NCI-H2196 treated with DMSO at 0.1 percent for 48 hours (cell line): ENCODE measurements around the gene USP35.
"Not testable (repeated sequence)": the region's sequence is repeated elsewhere in the genome, so short reads cannot be mapped to it uniquely, and the experiment has no call there.

Experiments
- DNase-seq: peaks from one replicate; lab custom pipeline; 2025; ENCODE audit not compliant: unreplicated experiment; lab: John Stamatoyannopoulos, UW

The USP35 gene

DNA sequence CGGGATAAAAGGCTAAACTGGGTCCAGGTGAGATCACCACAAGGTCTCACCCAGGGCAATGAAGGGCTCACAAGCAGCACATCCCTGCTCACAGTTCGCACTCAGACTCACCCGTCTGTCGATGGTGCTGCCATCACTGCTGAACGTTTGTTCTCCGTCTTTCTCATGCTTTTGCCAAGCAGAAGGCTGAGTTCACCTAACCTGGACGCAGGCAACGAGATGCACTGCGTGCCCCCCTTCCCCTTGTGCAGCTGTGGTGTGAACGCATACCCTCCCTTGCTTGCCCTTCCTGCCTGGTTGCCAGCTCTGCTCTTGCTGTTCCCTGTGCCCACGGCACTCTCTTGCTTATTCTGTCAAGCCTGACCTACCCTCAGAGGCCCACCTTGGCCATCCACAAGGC, 18.3 kb upstream of the USP35 start:
- DNase-seq, result no peak

DNA sequence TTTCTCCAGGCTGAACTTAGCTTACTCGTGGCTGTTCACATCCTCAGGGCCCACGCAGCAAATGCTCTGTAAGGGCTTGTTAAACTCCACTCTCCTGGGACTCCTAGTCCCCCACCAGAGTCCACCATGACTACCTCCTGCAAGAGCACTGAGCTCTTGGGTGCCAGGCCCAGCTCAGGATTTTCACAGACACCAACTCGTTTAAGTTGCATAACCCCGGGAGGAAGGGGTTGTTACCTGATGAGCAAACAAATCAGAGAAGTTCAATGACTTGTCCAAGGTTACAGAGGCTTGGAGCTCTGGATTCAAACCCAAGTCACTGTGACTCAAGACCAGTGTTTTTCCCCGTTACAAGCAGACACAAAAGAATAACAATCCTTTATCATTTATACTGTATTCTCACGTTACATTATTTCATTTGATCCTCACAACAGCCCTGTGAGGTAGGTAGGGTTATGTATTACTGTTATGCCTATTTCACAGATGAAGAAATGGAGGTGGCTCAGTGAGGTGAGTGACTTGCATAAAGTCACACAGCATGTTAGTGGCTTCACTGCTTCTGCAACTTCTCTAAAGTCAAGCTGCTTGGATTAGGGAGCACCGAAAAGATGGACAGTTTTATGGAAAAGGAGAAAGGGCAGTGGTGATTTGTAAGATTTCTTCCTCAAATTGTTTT, 17.7 kb upstream of the USP35 start:
- no peak for DNase-seq

- DNase-seq, result no peak
These were observed 16.8 kb upstream of the USP35 start for GRCh38 chr11:78171951-78172350.

DNA sequence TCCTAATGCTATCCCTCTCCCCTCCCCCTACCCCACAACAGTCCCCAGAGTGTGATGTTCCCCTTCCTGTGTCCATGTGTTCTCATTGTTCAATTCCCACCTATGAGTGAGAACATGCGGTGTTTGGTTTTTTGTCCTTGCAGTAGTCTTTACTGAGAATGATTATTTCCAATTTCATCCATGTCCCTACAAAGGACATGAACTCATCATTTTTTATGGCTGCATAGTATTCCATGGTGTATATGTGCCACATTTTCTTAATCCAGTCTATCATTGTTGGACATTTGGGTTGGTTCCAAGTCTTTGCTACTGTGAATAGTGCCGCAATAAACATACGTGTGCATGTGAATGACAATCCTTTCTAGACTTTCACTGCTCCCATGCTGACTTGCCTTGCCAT, 12.9 kb upstream of the USP35 start:
- not testable (repeated sequence) for DNase-seq

GRCh38 chr11:78176605-78177141, 12.0 kb upstream of the USP35 start:
- no peak for DNase-seq

DNA sequence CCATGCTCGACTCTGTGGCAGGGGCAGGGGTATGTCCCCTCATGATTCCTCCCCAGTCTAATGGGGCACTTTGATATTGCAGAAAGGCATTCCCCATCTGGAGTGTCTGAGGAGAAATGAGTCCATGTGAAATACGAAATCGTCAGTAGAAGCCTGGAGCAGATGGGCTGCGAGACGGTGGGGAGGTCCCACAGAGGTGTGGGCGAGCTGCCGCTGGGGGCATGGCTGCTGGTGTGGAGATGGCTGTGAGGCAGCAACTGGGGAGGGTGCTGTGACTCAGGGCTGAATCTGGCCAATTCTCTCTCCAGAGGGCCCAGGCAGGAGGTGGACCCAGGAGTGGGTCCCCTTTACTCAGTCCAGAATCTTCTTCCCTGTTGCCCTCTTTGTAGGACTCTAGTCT, 11.5 kb upstream of the USP35 start:
- DNase-seq, result no peak

- no peak for DNase-seq
These were observed 9.2 kb upstream of the USP35 start for GRCh38 chr11:78179459-78180071.

GRCh38 chr11:78180751-78181150, 8.0 kb upstream of the USP35 start:
- no peak for DNase-seq

DNA sequence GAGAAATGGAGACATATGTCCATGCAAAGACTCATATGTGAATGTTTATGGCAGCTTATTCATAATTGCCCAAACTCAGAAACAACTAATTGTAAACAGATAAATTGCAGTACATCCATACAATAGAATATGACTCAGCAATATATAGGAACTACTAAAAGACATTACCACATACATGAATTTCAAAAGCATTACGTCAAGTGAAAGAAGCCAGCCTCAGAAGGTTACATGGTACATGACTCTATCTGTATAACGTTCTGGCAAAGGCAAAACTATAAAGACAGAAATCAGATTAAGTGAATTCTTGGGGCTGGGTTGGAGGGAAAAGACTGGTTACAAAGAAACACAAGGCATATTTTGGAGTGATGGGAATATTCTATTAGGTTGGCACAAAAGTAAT, 7.5 kb upstream of the USP35 start:
- no peak for DNase-seq

DNA sequence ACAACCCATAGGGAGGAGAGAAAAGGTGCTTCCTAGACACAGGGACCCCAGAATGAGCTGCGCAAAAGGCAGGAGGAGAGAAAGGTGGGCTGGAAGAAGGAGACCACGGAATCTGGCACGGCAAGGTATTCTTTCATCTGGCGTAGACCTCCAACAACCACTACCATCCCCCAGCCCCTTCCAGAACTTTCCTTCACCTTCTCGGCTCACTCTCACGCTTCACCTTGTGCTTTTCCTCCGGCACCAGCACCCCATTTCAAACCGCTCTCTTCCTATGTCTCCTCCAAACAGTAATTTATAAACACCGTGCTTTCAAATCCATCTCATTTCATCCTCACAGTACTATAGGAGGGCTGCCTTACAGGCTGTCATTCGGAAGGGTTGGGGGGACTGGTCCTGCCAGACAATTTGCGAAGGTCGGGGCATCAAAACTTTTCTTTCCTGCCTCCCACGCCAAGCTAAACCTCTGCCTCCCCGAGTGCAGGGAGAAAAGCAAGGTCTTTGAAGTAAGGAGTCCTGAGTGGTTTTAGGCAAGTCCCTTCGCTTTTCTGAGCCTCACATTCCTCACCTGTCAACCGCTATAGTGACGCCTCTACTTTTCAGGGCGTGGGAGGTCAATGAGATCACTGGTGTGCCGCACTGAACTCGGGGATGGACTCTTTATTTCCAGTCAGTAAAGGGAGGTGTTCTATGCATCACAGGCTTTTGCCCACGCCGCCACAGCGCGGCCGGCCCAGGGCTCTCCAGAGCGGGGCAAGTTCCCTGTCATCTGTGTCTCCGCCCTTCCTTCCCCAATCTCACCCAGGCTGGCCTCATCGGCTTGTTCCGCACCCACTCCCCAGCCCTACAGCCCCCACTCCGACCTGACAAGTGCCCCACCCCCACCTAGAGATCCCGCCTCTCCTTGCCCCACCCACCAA, 1.1 kb upstream of the USP35 start:
- no peak for DNase-seq

GRCh38 chr11:78189174-78189724, 530 bp downstream of the USP35 start:
- DNase-seq, result no peak

DNA sequence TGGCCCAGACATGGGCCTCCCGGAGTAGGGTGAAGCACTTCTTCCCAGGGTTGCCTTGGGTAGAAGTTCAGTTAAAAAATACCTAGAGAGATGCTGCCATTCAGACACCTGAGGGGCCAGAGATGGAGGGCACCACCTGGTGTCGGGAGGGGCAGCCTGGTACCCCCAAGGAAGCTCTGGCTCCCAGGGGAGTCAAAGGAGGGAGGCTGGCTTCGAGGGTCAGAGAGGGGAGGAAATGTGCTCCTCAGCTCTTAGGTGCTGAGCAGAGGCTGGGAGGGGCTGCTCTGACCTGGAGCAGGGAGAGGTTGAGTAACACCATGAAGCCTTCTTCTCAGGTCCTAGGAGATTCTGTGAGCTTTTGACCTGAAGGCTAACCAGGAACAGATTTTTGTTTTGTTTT, 1.1 kb downstream of the USP35 start:
- no peak for DNase-seq

DNA sequence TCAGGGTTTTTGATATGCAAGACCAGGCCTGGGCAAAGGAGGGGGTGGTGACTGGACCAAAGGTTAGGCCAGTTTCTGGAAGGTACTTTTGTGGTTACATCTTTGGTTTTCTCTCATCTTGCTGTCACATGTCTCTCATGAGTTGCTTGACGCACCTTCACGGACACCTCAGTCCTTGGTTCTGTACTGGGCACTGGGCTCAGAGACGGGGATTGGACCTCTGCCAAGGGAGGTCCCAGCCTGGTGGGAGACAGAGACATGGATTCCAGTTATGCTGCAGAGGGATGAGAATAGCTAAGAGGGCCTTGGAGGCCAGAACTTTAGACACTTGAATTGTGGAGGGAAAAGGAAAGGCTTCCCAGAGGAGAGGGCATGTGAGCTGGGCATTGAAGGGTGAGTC, 1.7 kb downstream of the USP35 start:
- DNase-seq, result no peak

GRCh38 chr11:78190871-78191538, 2.3 kb downstream of the USP35 start:
- no peak for DNase-seq

GRCh38 chr11:78192223-78192719, 3.6 kb downstream of the USP35 start:
- no peak for DNase-seq

- no peak for DNase-seq
These were observed 4.2 kb downstream of the USP35 start for GRCh38 chr11:78192911-78193351.

DNA sequence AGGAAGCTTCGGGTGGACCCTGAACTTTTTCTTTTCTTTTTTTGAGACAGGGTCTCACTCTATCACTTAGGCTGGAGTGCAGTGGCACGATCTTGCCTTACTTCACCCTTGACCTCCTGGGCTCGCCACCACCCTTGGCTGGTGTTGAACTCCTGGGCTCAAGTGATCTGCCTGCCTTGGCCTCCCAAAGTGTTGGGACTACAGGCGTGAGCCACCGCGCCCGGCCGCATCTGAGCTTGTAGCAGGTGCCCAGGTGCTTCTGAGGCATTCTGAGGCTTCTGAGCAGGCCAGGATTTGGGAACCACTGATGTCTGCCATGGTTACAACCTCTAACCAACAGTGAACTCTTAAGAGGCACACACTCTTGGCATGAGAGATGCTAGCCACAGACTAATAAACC, 5.1 kb downstream of the USP35 start:
- no peak for DNase-seq

DNA sequence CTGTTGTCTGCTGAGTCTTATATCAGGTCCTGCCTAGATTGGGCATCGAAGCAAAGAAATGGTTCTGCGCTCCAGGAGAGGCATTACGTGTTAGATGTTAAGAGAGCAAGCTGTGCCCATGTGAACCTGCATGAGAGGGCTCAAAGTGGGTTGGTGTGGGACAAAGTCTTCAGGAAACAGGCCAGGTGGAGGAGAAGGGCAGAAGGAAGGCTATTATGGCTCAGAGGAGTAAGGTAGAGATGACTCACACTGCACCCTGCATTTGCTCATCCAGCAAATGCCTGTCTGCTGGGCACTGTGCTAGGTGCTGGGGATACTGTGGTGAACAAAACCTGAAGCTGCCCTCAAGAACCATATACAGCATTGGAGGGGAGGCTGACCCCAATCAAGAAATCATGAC, 5.8 kb downstream of the USP35 start:
- no peak for DNase-seq

DNA sequence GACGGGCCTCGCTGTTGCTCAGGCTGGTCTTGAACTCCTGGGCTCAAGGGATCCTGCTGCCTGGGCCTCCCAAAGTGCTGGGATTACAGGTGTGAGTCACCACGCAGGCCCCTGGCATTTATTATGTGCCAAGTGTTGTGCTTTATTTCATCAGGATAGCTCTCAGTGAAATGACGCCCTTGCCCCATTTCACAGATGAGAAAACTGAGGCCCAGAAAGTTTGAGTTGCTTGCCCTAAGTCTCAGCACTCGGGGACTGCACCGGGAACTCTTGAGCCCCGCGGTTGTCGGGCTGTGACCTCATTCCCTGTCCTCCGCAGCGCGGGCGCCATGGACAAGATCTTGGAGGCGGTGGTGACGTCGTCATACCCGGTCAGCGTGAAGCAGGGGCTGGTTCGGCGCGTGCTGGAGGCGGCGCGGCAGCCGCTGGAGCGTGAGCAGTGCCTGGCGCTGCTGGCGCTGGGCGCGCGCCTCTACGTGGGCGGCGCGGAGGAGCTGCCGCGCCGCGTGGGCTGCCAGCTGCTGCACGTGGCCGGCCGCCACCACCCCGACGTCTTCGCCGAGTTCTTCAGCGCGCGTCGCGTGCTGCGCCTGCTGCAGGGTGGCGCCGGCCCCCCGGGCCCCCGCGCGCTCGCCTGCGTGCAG, 7.3 kb downstream of the USP35 start:
- DNase-seq, result no peak

DNA sequence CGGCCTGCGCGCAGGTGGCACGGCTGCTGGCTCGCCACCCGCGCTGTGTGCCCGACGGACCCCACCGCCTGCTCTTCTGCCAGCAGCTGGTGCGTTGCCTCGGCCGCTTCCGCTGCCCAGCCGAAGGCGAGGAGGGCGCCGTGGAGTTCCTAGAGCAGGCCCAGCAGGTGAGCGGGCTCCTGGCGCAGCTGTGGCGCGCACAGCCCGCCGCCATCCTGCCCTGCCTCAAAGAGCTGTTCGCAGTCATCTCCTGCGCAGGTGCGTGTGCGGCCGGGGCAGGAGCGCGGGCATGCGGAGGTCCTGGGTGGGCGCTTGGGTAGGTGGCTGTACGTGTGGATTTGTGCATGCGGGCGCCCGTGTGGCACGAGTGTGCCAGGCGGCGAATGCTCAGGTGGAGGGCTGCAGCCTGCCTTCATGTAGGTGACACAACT, 8.0 kb downstream of the USP35 start:
- DNase-seq, result no peak
